HG03280 (cell line): ENCODE data around the gene PITPNB.

Experiments
- ATAC-seq: cut with Tn5 transposase; IDR thresholded peaks from one replicate; pipeline ENCODE4 v1.9.1; 2021; ENCODE audit warnings: mild to moderate bottlenecking, moderate library complexity; ENCODE audit not compliant: unreplicated experiment

PITPNB gene

GRCh38 chr22:27835446-27835845, 83.6 kb downstream of the PITPNB start:
- ATAC-seq = no peak

GRCh38 chr22:27834364-27835185, 84.5 kb downstream of the PITPNB start:
- no peak for ATAC-seq

- no peak for ATAC-seq
Observed at GRCh38 chr22:27833803-27834202, 85.3 kb downstream of the PITPNB start.

GRCh38 chr22:27832606-27833005, 86.5 kb downstream of the PITPNB start:
- no peak for ATAC-seq

- ATAC-seq = no peak
Observed at GRCh38 chr22:27829620-27830019, 89.4 kb downstream of the PITPNB start.

- ATAC-seq = no peak
Observed at GRCh38 chr22:27827604-27828587, 91.2 kb downstream of the PITPNB start.

- no peak for ATAC-seq
Observed at GRCh38 chr22:27825174-27825573, 93.9 kb downstream of the PITPNB start.

- ATAC-seq = no peak
Observed at GRCh38 chr22:27823221-27823620, 95.8 kb downstream of the PITPNB start.

- ATAC-seq = no peak
Observed at GRCh38 chr22:27820896-27821866, 97.9 kb downstream of the PITPNB start.

GRCh38 chr22:27816552-27816951, 102.5 kb downstream of the PITPNB start:
- ATAC-seq = no peak

- no peak for ATAC-seq
Observed at GRCh38 chr22:27815826-27816530, 103.1 kb downstream of the PITPNB start.

- ATAC-seq = no peak
Observed at GRCh38 chr22:27814993-27815392, 104.1 kb downstream of the PITPNB start.

- no peak for ATAC-seq
Observed at GRCh38 chr22:27811778-27812177, 107.3 kb downstream of the PITPNB start.

GRCh38 chr22:27810609-27811151, 108.4 kb downstream of the PITPNB start:
- ATAC-seq = no peak

GRCh38 chr22:27809700-27810608, 109.1 kb downstream of the PITPNB start:
- ATAC-seq = no peak

GRCh38 chr22:27809226-27809603, 109.8 kb downstream of the PITPNB start:
- ATAC-seq = no peak

- ATAC-seq = no peak
Observed at GRCh38 chr22:27808451-27809225, 110.4 kb downstream of the PITPNB start.

- no peak for ATAC-seq
Observed at GRCh38 chr22:27805841-27806240, 113.2 kb downstream of the PITPNB start.
